Measurements from ENCODE around the gene C3AR1.
"Not testable (repeated sequence)": the region's sequence is repeated elsewhere in the genome, so short reads cannot be mapped to it uniquely, and the experiment has no call there.

C3AR1 gene

GRCh38 chr12:8026291-8026900 lies 39.8 kb downstream of the C3AR1 start:
- DNase-seq: peak; percentile 96

- DNase-seq: no peak
These were observed 47.2 kb downstream of the C3AR1 start for GRCh38 chr12:8018666-8019581.

- not testable (repeated sequence) for DNase-seq
These were observed 47.9 kb downstream of the C3AR1 start for GRCh38 chr12:8018213-8018612.

GRCh38 chr12:8014836-8015235 lies 51.3 kb downstream of the C3AR1 start:
- DNase-seq: no peak

GRCh38 chr12:8012651-8013309 lies 53.4 kb downstream of the C3AR1 start:
- no peak for DNase-seq

- no peak for DNase-seq
These were observed 54.8 kb downstream of the C3AR1 start for GRCh38 chr12:8011331-8011730.
